Body of pancreas (tissue), 4 donors: ENCODE data around the gene TRMT44. TPM values are rescaled to one million over a fixed set of nuclear protein-coding genes. Genes with fewer than 3 reads are reported as not detected.

Experiments
- ATAC-seq: fragments of 150-250 bp; one replicate; pipeline ENCODE4 v1.9.1; 2016
- DNase-seq, 4 donors: peaks; one replicate each; pipeline ENCODE4 v3.0.0-alpha.2; 2019
- H3K27ac ChIP-seq, 4 donors: fragments of 200-600 bp; sonication (generic); 1 replicate in 3 of 4; 2 replicates in 1 of 4; pipeline versions ENCODE4 v1.5.1 to v1.6.1; 2016 to 2019; ENCODE audit warnings: mild to moderate bottlenecking in 1 of 4, mixed read lengths in 1 of 4, moderate library complexity in 1 of 4
- H3K27me3 ChIP-seq, 2 donors: fragments of 200-600 bp; sonication (generic); one replicate each; pipeline ENCODE4 v1.6.0; 2016; ENCODE audit warnings: mild to moderate bottlenecking in 1 of 2
- H3K36me3 ChIP-seq, 2 donors: fragments of 200-600 bp; sonication (generic); replicated peaks in 1 of 2; 2 replicates each; pipeline ENCODE4 v1.5.1; 2016; ENCODE audit warnings: low read depth in 2 of 2; ENCODE audit not compliant: insufficient read depth in 1 of 2
- H3K4me1 ChIP-seq: fragments of 200-600 bp; sonication (generic); one replicate; pipeline ENCODE4 v1.6.0; 2016
- H3K4me3 ChIP-seq, 2 donors: fragments of 200-600 bp; sonication (generic); 1 replicate in 1 of 2; 2 replicates in 1 of 2; pipeline ENCODE4 v1.5.1; 2016 to 2019
- H3K9me3 ChIP-seq, 3 donors: fragments of 200-600 bp; sonication (generic); 1 replicate in 2 of 3; 2 replicates in 1 of 3; pipeline ENCODE4 v1.5.1; 2016
- POLR2A ChIP-seq, 3 donors: fragments of 450-650 bp; IDR thresholded peaks; one replicate each; pipeline ENCODE4 v1.6.1; 2016; ENCODE audit warnings: antibody characterized with exemption in 3 of 3, mild to moderate bottlenecking in 2 of 3
- WGBS, 2 donors: methylation state at CpG; one replicate each; pipeline ENCODE4 v1.1.5; 2017; 5-methylcytosine and 5-hydroxymethylcytosine counted together
- intact Hi-C: fragments of 100-400 bp; cut with DNase I; formaldehyde crosslinking; loops from one replicate; pipeline ENCODE4 v1.15.1; 2023
- total RNA-seq, 2 donors: library from RNA; depleted of rRNA; stranded (reverse); fragments of >200 nt; gene quantifications; one replicate each; pipeline ENCODE4 v1.1.0, GENCODE V29; 2016
- TF ChIP-seq, protein P1 (sequence below), 7 experiments: fragments of 450-650 bp in 4 of 7; fragments of 200-600 bp in 3 of 7; sonication (generic) in 3 of 7; IDR thresholded peaks; one replicate each; pipeline ENCODE4 v1.5.1; 2016 to 2019; ENCODE audit warnings: antibody characterized with exemption in 7 of 7

The TRMT44 gene
- total RNA-seq, 2 donors from 2014 or later, result 13.2 to 60.0 TPM

GRCh38 chr4:8453957-8454356 lies 13.4 kb downstream of the TRMT44 start:
- H3K9me3 ChIP-seq, result no peaks in the 10 kb centered on the region
- H3K36me3 ChIP-seq, result peaks cover 0 to 26% of the 10 kb centered on the region in 2 donors
- DNase-seq (peak in 1 of 4 donors; percentile 24), ATAC-seq (peak; percentile 36)
- H3K4me3 ChIP-seq, result no peak overlapping the region
- 49 to 51% methylated on average over 3 of the region's 3 CpGs for WGBS, 2 donors
- H3K4me1 ChIP-seq, result peaks cover 7% of the 10 kb centered on the region
- no peak overlapping the region for H3K27ac ChIP-seq
- intact Hi-C loops, result no loop called here
- no peaks in the 10 kb centered on the region for H3K27me3 ChIP-seq
- no peak for TF ChIP-seq POLR2A (IDR thresholded peaks at IDR 0.05)
- TF ChIP-seq, protein P1, sequence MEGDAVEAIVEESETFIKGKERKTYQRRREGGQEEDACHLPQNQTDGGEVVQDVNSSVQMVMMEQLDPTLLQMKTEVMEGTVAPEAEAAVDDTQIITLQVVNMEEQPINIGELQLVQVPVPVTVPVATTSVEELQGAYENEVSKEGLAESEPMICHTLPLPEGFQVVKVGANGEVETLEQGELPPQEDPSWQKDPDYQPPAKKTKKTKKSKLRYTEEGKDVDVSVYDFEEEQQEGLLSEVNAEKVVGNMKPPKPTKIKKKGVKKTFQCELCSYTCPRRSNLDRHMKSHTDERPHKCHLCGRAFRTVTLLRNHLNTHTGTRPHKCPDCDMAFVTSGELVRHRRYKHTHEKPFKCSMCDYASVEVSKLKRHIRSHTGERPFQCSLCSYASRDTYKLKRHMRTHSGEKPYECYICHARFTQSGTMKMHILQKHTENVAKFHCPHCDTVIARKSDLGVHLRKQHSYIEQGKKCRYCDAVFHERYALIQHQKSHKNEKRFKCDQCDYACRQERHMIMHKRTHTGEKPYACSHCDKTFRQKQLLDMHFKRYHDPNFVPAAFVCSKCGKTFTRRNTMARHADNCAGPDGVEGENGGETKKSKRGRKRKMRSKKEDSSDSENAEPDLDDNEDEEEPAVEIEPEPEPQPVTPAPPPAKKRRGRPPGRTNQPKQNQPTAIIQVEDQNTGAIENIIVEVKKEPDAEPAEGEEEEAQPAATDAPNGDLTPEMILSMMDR (IDR thresholded peaks at IDR 0.05), result no peak

DNA sequence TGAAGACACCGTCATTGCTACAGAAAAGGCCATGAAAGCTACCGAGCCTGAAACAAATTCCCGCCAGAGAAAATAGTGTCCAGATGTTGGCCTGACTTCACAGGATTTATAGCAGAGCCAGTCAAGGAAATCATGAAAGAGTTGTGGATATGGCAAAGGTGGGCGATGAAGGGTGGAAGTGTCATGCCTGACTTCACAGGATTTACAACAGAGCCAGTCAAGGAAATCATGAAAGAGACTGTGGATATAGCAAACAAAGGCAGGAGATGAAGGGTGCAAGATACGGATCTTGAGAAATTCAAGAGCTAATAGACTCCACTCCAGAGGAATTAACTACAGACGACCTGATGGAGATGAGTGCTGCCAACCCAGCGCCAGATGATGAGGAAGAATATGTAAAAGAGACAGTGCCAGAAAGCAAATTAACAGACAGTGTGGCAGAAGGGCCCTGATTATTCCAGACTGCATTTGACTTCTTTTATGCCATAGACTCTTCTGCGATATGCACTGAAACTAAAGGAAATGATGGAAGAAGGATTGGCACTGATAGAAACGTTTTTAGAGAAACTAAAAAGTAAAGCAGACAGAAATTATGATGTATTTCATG lies 17.2 kb downstream of the TRMT44 start:
- H3K27me3 ChIP-seq, result no peaks in the 10 kb centered on the region
- no peak overlapping the region for H3K27ac ChIP-seq
- TF ChIP-seq, protein P1 (IDR thresholded peaks at IDR 0.05), result no peak
- TF ChIP-seq POLR2A (IDR thresholded peaks at IDR 0.05), result no peak
- peaks cover 0 to 27% of the 10 kb centered on the region in 2 donors for H3K36me3 ChIP-seq
- WGBS, 2 donors, result 78 to 81% methylated on average over 9 of the region's 9 CpGs
- ATAC-seq, result no peak
- H3K4me1 ChIP-seq, result peaks cover 7% of the 10 kb centered on the region
- no peaks in the 10 kb centered on the region for H3K9me3 ChIP-seq
- H3K4me3 ChIP-seq, result no peak overlapping the region
- no peak for DNase-seq
- intact Hi-C loops, result no loop called here

GRCh38 chr4:8459867-8460445 lies 19.4 kb downstream of the TRMT44 start:
- ATAC-seq (no peak), DNase-seq (no peak)
- intact Hi-C loops, result no loop called here
- H3K4me1 ChIP-seq, result no peaks in the 10 kb centered on the region
- H3K9me3 ChIP-seq, result no peaks in the 10 kb centered on the region
- 88 to 89% methylated on average over 8 of the region's 8 CpGs for WGBS, 2 donors
- no peak overlapping the region for H3K27ac ChIP-seq
- H3K36me3 ChIP-seq, result peaks cover 0 to 11% of the 10 kb centered on the region in 2 donors
- no peak overlapping the region for H3K4me3 ChIP-seq
- H3K27me3 ChIP-seq, result no peaks in the 10 kb centered on the region
- TF ChIP-seq, protein P1 (IDR thresholded peaks at IDR 0.05), result no peak
- TF ChIP-seq POLR2A (IDR thresholded peaks at IDR 0.05), result no peak

DNA sequence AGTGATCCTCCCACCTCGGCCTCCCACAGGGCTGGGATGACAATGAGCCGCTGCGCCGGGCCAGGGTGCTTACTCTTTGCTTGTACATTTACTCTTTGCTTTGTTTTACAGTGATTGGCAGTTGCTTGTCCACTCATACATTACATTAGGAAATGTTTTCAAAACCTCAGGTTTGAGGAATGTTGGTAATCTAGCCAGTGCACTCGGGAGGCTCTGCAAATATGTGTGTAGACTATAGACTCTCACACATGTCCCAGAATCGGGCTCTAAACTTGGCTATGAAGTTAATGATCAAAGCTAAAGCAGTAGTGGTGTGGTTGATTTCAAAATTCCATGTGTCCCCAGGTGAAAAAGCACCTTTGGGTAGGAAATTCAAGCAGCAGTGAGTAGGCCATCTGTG lies 20.5 kb downstream of the TRMT44 start:
- Histone ChIP-seq H3K27ac (no peak overlapping the region), H3K27me3 (no peaks in the 10 kb centered on the region), H3K4me1 (no peaks in the 10 kb centered on the region), H3K36me3 (peaks cover 0 to 14% of the 10 kb centered on the region in 2 donors), H3K4me3 (no peak overlapping the region), H3K9me3 (no peaks in the 10 kb centered on the region)
- no peak for DNase-seq
- no peak for ATAC-seq
- no peak for TF ChIP-seq POLR2A (IDR thresholded peaks at IDR 0.05)
- TF ChIP-seq, protein P1 (IDR thresholded peaks at IDR 0.05), result no peak
- intact Hi-C loops, result no loop called here
- 93 to 94% methylated on average over 6 of the region's 6 CpGs for WGBS, 2 donors

DNA sequence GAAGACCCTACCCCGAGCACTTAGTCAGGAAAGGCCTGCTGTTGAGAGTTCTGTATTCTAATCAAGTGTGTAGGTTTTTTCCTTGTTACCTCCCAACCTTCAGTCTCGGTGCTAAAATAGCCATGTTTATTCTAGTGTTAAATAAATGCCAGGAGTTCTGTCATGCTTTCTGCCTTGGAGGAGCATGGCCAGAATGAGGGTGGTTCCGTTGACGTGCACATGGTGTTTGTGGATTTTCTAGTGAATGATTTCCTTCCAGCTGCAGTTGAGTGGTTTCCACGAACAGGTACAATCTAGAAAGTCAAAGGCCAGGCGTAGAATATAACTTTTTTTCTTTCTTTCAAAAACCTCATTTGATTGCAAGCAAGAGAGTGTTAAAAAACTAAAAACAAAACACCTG lies 21.0 kb downstream of the TRMT44 start:
- H3K36me3 ChIP-seq, result peaks cover 0 to 14% of the 10 kb centered on the region in 2 donors
- no peak for ATAC-seq
- H3K4me1 ChIP-seq, result no peaks in the 10 kb centered on the region
- 85 to 88% methylated on average over 6 of the region's 6 CpGs for WGBS, 2 donors
- intact Hi-C loops, result no loop called here
- no peak overlapping the region for H3K4me3 ChIP-seq
- no peak for DNase-seq
- H3K9me3 ChIP-seq, result no peaks in the 10 kb centered on the region
- TF ChIP-seq, protein P1 (IDR thresholded peaks at IDR 0.05), result no peak
- TF ChIP-seq POLR2A (IDR thresholded peaks at IDR 0.05), result no peak
- H3K27me3 ChIP-seq, result no peaks in the 10 kb centered on the region
- no peak overlapping the region for H3K27ac ChIP-seq
